Measurements from ENCODE around the gene FBXO24.
A peak's percentile ranks its signal among the peaks of the same experiment; 100 is the strongest.

FBXO24 gene

DNA sequence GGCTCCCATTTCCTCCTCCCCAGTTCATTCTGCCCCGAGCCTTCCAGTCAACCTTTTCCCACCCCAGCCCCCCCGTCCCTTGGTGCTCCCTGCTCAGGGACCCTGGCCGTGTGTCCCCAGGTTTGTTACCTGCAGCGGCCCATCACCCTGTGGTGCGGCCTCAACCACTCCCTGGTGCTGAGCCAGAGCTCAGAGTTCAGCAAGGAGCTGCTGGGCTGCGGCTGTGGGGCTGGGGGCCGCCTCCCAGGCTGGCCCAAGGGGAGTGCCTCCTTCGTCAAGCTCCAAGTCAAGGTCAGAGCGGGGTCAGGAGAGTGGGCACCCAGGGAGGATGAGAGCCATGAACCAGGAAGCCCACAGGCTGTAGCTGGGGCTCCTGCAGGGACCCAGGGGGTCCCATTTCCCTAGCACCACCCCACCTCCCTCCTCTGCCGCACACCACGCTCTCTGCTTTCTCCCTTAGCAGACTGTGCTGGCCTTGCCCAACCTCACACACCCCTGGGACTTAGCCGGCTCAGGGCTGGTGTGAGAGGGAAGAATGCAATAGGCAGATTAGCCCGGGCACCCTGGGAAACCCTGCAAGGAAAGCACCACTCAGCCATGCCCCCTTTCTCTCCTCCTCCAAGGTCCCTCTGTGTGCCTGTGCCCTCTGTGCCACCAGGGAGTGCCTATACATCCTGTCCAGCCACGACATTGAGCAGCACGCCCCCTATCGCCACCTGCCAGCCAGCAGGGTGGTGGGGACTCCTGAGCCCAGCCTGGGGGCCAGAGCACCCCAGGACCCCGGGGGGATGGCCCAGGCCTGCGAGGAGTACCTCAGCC lies 14.0 kb downstream of the FBXO24 start:
- no peak for DNase-seq (ENCODE audit: low spot score)
- H3K27ac ChIP-seq: no peak overlapping the region
- CTCF ChIA-PET: no interaction called here
- TF ChIP-seq CTCF (conservative IDR thresholded peaks at IDR 0.05; ENCODE audit: low read depth): no peak
- POLR2A ChIA-PET (ENCODE audit: low non-redundant PET): no interaction called here

DNA sequence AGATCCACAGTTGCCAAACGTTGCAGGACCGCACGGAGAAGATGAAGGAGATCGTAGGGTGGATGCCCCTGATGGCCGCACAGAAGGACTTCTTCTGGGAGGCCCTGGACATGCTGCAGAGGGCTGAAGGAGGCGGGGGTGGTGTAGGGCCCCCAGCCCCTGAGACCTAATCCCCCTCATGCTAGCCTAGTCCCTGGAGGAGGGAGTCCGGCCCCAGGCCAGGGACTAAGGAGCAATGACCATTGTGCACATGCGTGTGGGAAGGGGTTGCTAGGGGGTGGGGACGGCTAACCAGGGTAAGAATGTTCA lies 14.6 kb downstream of the FBXO24 start:
- ChIA-PET CTCF (no interaction called here), POLR2A (ENCODE audit: low non-redundant PET) (no interaction called here)
- H3K27ac ChIP-seq: no peak overlapping the region
- TF ChIP-seq CTCF (conservative IDR thresholded peaks at IDR 0.05; ENCODE audit: low read depth): no peak
- DNase-seq (ENCODE audit: low spot score): no peak

DNA sequence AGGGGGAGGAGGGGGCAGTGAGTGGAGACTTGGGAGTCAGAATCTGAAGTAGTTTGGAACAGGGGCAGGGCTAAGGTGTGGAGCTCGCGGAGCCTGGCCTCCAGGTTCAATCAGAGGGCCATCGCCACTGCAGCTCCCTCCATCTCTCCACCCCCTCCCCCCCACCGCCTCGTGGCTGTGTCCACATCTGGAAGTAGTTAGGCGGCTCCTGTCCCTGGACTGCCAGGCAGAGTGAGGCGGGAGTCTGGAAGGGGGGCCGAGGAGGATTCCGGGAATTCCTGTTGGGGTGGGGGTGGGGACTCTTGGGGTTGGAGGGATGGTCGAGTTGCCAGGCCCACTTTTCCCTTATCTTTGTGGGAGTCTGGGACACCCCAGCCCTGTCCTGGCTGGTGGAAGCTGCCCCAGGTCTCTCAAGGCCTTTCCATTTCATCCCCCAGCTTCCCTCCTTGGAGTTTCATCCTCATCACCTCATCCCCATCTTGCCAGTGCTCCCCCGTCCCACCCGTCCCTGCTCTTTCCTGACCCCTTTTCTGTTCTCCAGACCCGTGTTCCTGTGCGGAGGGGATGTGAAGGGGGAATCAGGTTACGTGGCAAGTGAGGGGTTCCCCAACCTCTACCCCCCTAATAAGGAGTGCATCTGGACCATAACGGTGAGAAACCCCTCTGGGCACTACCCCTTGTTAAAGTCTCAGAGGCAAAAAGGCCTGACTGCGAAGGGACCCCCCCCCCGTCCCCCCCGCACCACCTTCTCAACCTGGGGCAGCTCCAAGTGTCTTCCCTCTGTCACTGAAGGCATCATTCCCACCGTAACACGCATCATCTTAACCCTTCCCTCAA lies 17.0 kb downstream of the FBXO24 start:
- DNase-seq (ENCODE audit: low spot score): no peak
- peak overlapping the region; percentile 78 for H3K27ac ChIP-seq
- no peak for TF ChIP-seq CTCF (conservative IDR thresholded peaks at IDR 0.05; ENCODE audit: low read depth)
- ChIA-PET POLR2A (ENCODE audit: low non-redundant PET) (interaction anchor here (1.2 kb wide), 1 partner anchor 17 kb away, joined by 3 read pairs; the partner anchor contains the start of gene FBXO24), CTCF (interaction anchor here (1.1 kb wide), 1 partner anchor 39 kb away, joined by 3 read pairs; no protein-coding TSS in a partner anchor)

- ChIA-PET POLR2A (ENCODE audit: low non-redundant PET) (interaction anchor here (1.2 kb wide), 1 partner anchor 17 kb away, joined by 3 read pairs; the partner anchor contains the start of gene FBXO24), CTCF (interaction anchor here (0.7 to 1.1 kb wide), 2 partner anchors 19 to 39 kb away, joined by 3 to 4 read pairs; no protein-coding TSS in a partner anchor)
- peak; percentile 10 for DNase-seq (ENCODE audit: low spot score)
- H3K27ac ChIP-seq: peak overlapping the region; percentile 78
- no peak for TF ChIP-seq CTCF (conservative IDR thresholded peaks at IDR 0.05; ENCODE audit: low read depth)
Measured at GRCh38 chr7:100603726-100604027, 17.5 kb downstream of the FBXO24 start.

- ChIA-PET CTCF (interaction anchor here (0.7 to 1.1 kb wide), 4 partner anchors 14 to 40 kb away, joined by 3 to 4 read pairs (median 4); partner anchors contain the start of genes FBXO24 and LRCH4), POLR2A (ENCODE audit: low non-redundant PET) (interaction anchor here (1.2 kb wide), 1 partner anchor 18 kb away, joined by 3 read pairs; the partner anchor contains the start of gene FBXO24)
Measured at GRCh38 chr7:100604028-100604975, 18.2 kb downstream of the FBXO24 start.

More at GRCh38 chr7:100604028-100604975, 18.2 kb downstream of the FBXO24 start:
- DNase-seq (ENCODE audit: low spot score): peak; percentile 89
- H3K27ac ChIP-seq: peak overlapping the region; percentile 78
- peak; percentile 73 for TF ChIP-seq CTCF (conservative IDR thresholded peaks at IDR 0.05; ENCODE audit: low read depth)

All from RWPE1 (cell line).